Measurements from ENCODE around the gene C10orf143. TPM values are rescaled to one million over a fixed set of nuclear protein-coding genes. Genes with fewer than 3 reads are reported as not detected.

C10orf143 gene
- total RNA-seq, 2 experiments from 2014 or later, result 4.3 to 5.8 TPM

GRCh38 chr10:130049244-130049643, 61.4 kb downstream of the C10orf143 start:
- H3K9me3 Mint-ChIP-seq, result no peaks in the 10 kb centered on the region
- Histone ChIP-seq H3K27me3 (ENCODE audit: control insufficient read depth in 1 of 2, insufficient read depth in 2 of 2, low read length in 2 of 2) (no peaks in the 10 kb centered on the region), H3K4me3 (ENCODE audit: low read length) (no peak overlapping the region), H3K27ac (ENCODE audit: low read depth in 1 of 2, low read length in 2 of 2) (no peak overlapping the region), H3K36me3 (ENCODE audit: insufficient read depth, low read length) (no peaks in the 10 kb centered on the region), H3K9me3 (ENCODE audit: control insufficient read depth in 1 of 2, insufficient read depth in 1 of 2, low read length in 2 of 2) (peaks cover 0 to 18% of the 10 kb centered on the region in 2 experiments), H3K4me1 (ENCODE audit: insufficient read depth, low read length) (no peaks in the 10 kb centered on the region)
- no peak for TF ChIP-seq CTCF (IDR thresholded peaks at IDR 0.05)
- ChIA-PET CTCF (no interaction called here), POLR2A (no interaction called here)
- H3K27me3 Mint-ChIP-seq, result peaks cover 3% of the 10 kb centered on the region
- no peak overlapping the region for H3K27ac Mint-ChIP-seq
- H3K4me1 Mint-ChIP-seq (ENCODE audit: low read depth), result no peaks in the 10 kb centered on the region
- H3K36me3 Mint-ChIP-seq (ENCODE audit: low read depth), result no peaks in the 10 kb centered on the region
- DNase-seq (no peak), ATAC-seq (ENCODE audit: poor library complexity) (no peak)
- no peak overlapping the region for H3K4me3 Mint-ChIP-seq
- intact Hi-C loops (cut with DNase I, micrococcal nuclease), result no loop called here

- DNase-seq (no peak), ATAC-seq (ENCODE audit: poor library complexity) (no peak)
- ChIA-PET POLR2A (no interaction called here), CTCF (no interaction called here)
- Mint-ChIP-seq H3K27ac (no peak overlapping the region), H3K9me3 (no peaks in the 10 kb centered on the region), H3K27me3 (peaks cover 12% of the 10 kb centered on the region), H3K4me1 (ENCODE audit: low read depth) (no peaks in the 10 kb centered on the region), H3K4me3 (no peak overlapping the region), H3K36me3 (ENCODE audit: low read depth) (no peaks in the 10 kb centered on the region)
- no peak for TF ChIP-seq CTCF (IDR thresholded peaks at IDR 0.05)
- Histone ChIP-seq H3K36me3 (ENCODE audit: insufficient read depth, low read length) (no peaks in the 10 kb centered on the region), H3K27me3 (ENCODE audit: control insufficient read depth in 1 of 2, insufficient read depth in 2 of 2, low read length in 2 of 2) (no peaks in the 10 kb centered on the region), H3K4me3 (ENCODE audit: low read length) (no peak overlapping the region), H3K27ac (ENCODE audit: low read depth in 1 of 2, low read length in 2 of 2) (no peak overlapping the region), H3K9me3 (ENCODE audit: control insufficient read depth in 1 of 2, insufficient read depth in 1 of 2, low read length in 2 of 2) (peaks cover 0 to 18% of the 10 kb centered on the region in 2 experiments), H3K4me1 (ENCODE audit: insufficient read depth, low read length) (no peaks in the 10 kb centered on the region)
- intact Hi-C loops (cut with DNase I, micrococcal nuclease), result no loop called here
These were observed 62.5 kb downstream of the C10orf143 start for GRCh38 chr10:130048081-130048480.

- POLR2A ChIA-PET, result no interaction called here
- Histone ChIP-seq H3K27me3 (ENCODE audit: control insufficient read depth in 1 of 2, insufficient read depth in 2 of 2, low read length in 2 of 2) (no peaks in the 10 kb centered on the region), H3K4me1 (ENCODE audit: insufficient read depth, low read length) (no peaks in the 10 kb centered on the region), H3K4me3 (ENCODE audit: low read length) (no peak overlapping the region), H3K36me3 (ENCODE audit: insufficient read depth, low read length) (no peaks in the 10 kb centered on the region), H3K9me3 (ENCODE audit: control insufficient read depth in 1 of 2, insufficient read depth in 1 of 2, low read length in 2 of 2) (peaks cover 0 to 18% of the 10 kb centered on the region in 2 experiments), H3K27ac (ENCODE audit: low read depth in 1 of 2, low read length in 2 of 2) (no peak overlapping the region)
- no peak overlapping the region for H3K27ac Mint-ChIP-seq
- no peak for ATAC-seq (ENCODE audit: poor library complexity)
- no peak for TF ChIP-seq CTCF (IDR thresholded peaks at IDR 0.05)
- no peaks in the 10 kb centered on the region for H3K9me3 Mint-ChIP-seq
- no peaks in the 10 kb centered on the region for H3K4me1 Mint-ChIP-seq (ENCODE audit: low read depth)
- CTCF ChIA-PET, result interaction anchor here (0.7 kb wide), 1 partner anchor 500 kb away, joined by 3 read pairs; no protein-coding TSS in a partner anchor
- no peak for DNase-seq
- H3K36me3 Mint-ChIP-seq (ENCODE audit: low read depth), result no peaks in the 10 kb centered on the region
- no peak overlapping the region for H3K4me3 Mint-ChIP-seq
- peaks cover 12% of the 10 kb centered on the region for H3K27me3 Mint-ChIP-seq
- intact Hi-C loops (cut with DNase I, micrococcal nuclease), result no loop called here
These were observed 63.3 kb downstream of the C10orf143 start for GRCh38 chr10:130047336-130047735.
